ENCODE results near the gene PEA15.

The PEA15 gene

GRCh38 chr1:160161965-160162705 lies 43.0 kb upstream of the PEA15 start:
- in situ Hi-C loops (cut with MboI; ENCODE audit: low pct_unique_long_range_greater_than_20kb, low sequenced_read_pairs, unreplicated experiment) = no loop called here
- TF ChIP-seq CTCF (IDR thresholded peaks at IDR 0.05; ENCODE audit: extremely low read depth, insufficient read depth, missing control alignments) = peak; percentile 62
- DNase-seq (ENCODE audit: low spot score) = peak; percentile 44

- TF ChIP-seq CTCF (IDR thresholded peaks at IDR 0.05; ENCODE audit: extremely low read depth, insufficient read depth, missing control alignments) = no peak
- in situ Hi-C loops (cut with MboI; ENCODE audit: low pct_unique_long_range_greater_than_20kb, low sequenced_read_pairs, unreplicated experiment) = no loop called here
- no peak for DNase-seq (ENCODE audit: low spot score)
These were observed 42.3 kb upstream of the PEA15 start for GRCh38 chr1:160162931-160163330.

- in situ Hi-C loops (cut with MboI; ENCODE audit: low pct_unique_long_range_greater_than_20kb, low sequenced_read_pairs, unreplicated experiment) = no loop called here
- no peak for TF ChIP-seq CTCF (IDR thresholded peaks at IDR 0.05; ENCODE audit: extremely low read depth, insufficient read depth, missing control alignments)
- DNase-seq (ENCODE audit: low spot score) = no peak
These were observed 41.6 kb upstream of the PEA15 start for GRCh38 chr1:160163615-160164014.

GRCh38 chr1:160164121-160164520 lies 41.1 kb upstream of the PEA15 start:
- in situ Hi-C loops (cut with MboI; ENCODE audit: low pct_unique_long_range_greater_than_20kb, low sequenced_read_pairs, unreplicated experiment) = no loop called here
- no peak for DNase-seq (ENCODE audit: low spot score)
- no peak for TF ChIP-seq CTCF (IDR thresholded peaks at IDR 0.05; ENCODE audit: extremely low read depth, insufficient read depth, missing control alignments)

- DNase-seq (ENCODE audit: low spot score) = no peak
- in situ Hi-C loops (cut with MboI; ENCODE audit: low pct_unique_long_range_greater_than_20kb, low sequenced_read_pairs, unreplicated experiment) = no loop called here
- no peak for TF ChIP-seq CTCF (IDR thresholded peaks at IDR 0.05; ENCODE audit: extremely low read depth, insufficient read depth, missing control alignments)
These were observed 38.9 kb upstream of the PEA15 start for GRCh38 chr1:160166166-160166868.

DNA sequence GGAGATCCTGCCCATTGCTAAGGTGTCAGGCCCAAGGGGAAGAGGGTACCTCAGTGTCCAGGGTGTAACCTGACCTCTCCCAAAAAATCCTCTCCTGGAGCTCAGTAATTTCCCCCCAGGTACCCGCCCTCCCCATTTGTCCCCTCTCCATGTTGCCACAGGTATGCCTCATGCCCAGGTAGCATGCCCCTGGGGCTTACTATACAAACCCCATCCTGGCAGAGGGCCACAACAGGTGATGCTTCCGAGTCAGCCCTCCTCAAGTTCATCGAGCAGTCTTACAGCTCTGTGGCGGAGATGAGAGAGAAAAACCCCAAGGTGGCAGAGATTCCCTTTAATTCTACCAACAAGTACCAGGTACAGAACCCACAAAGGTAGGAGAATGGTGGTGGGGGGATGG lies 38.1 kb upstream of the PEA15 start:
- TF ChIP-seq CTCF (IDR thresholded peaks at IDR 0.05; ENCODE audit: extremely low read depth, insufficient read depth, missing control alignments) = no peak
- in situ Hi-C loops (cut with MboI; ENCODE audit: low pct_unique_long_range_greater_than_20kb, low sequenced_read_pairs, unreplicated experiment) = no loop called here
- DNase-seq (ENCODE audit: low spot score) = no peak
